ENCODE data around the gene HDDC2.
A peak's percentile ranks its signal among the peaks of the same experiment; 100 is the strongest.

HDDC2 gene

GRCh38 chr6:125301435-125302391, at the start of gene HDDC2:
TSS of gene HDDC2 (minus strand) at chr6:125301967. CDS start at chr6:125301932, 35 bp downstream.
- DNase-seq (ENCODE audit: low spot score) = peak; percentile 21

- DNase-seq (ENCODE audit: low spot score) = no peak
Observed at GRCh38 chr6:125346926-125347563, 45.3 kb upstream of the HDDC2 start.

- DNase-seq (ENCODE audit: low spot score) = no peak
Observed at GRCh38 chr6:125346201-125346925, 44.6 kb upstream of the HDDC2 start.

GRCh38 chr6:125341460-125341859, 39.7 kb upstream of the HDDC2 start:
- no peak for DNase-seq (ENCODE audit: low spot score)

GRCh38 chr6:125340991-125341390, 39.2 kb upstream of the HDDC2 start:
- no peak for DNase-seq (ENCODE audit: low spot score)

- no peak for DNase-seq (ENCODE audit: low spot score)
Observed at GRCh38 chr6:125340175-125340835, 38.5 kb upstream of the HDDC2 start.

- DNase-seq (ENCODE audit: low spot score) = no peak
Observed at GRCh38 chr6:125339653-125340052, 37.9 kb upstream of the HDDC2 start.

- DNase-seq (ENCODE audit: low spot score) = no peak
Observed at GRCh38 chr6:125338381-125338780, 36.6 kb upstream of the HDDC2 start.

GRCh38 chr6:125337706-125338105, 35.9 kb upstream of the HDDC2 start:
- DNase-seq (ENCODE audit: low spot score) = no peak

GRCh38 chr6:125332664-125333063, 30.9 kb upstream of the HDDC2 start:
- no peak for DNase-seq (ENCODE audit: low spot score)

GRCh38 chr6:125325586-125325985, 23.8 kb upstream of the HDDC2 start:
- no peak for DNase-seq (ENCODE audit: low spot score)

GRCh38 chr6:125323376-125323775, 21.6 kb upstream of the HDDC2 start:
- DNase-seq (ENCODE audit: low spot score) = no peak

- DNase-seq (ENCODE audit: low spot score) = no peak
Observed at GRCh38 chr6:125316621-125317020, 14.9 kb upstream of the HDDC2 start.

- DNase-seq (ENCODE audit: low spot score) = no peak
Observed at GRCh38 chr6:125315548-125315947, 13.8 kb upstream of the HDDC2 start.

- peak; percentile 39 for DNase-seq (ENCODE audit: low spot score)
Observed at GRCh38 chr6:125314009-125314581, 12.3 kb upstream of the HDDC2 start.

GRCh38 chr6:125312950-125313349, 11.2 kb upstream of the HDDC2 start:
- DNase-seq (ENCODE audit: low spot score) = no peak

- DNase-seq (ENCODE audit: low spot score) = no peak
Observed at GRCh38 chr6:125312478-125312877, 10.7 kb upstream of the HDDC2 start.

- DNase-seq (ENCODE audit: low spot score) = peak; percentile 57
Observed at GRCh38 chr6:125310994-125311649, 9.4 kb upstream of the HDDC2 start.

GRCh38 chr6:125307964-125308615, 6.3 kb upstream of the HDDC2 start:
- DNase-seq (ENCODE audit: low spot score) = no peak

- DNase-seq (ENCODE audit: low spot score) = no peak
Observed at GRCh38 chr6:125307150-125307838, 5.5 kb upstream of the HDDC2 start.

Data from CD4-positive, alpha-beta T cell treated with Interleukin-15 for 4 hours (primary cell).